NCI-H446 (cell line): ENCODE results near the gene ACAP1.

Experiments used
- DNase-seq, 2 experiments: peaks; one replicate each; lab custom pipeline; 2025; lab: John Stamatoyannopoulos, UW

Gene ACAP1

GRCh38 chr17:7309628-7310027, 26.7 kb upstream of the ACAP1 start:
- DNase-seq = no peak

DNA sequence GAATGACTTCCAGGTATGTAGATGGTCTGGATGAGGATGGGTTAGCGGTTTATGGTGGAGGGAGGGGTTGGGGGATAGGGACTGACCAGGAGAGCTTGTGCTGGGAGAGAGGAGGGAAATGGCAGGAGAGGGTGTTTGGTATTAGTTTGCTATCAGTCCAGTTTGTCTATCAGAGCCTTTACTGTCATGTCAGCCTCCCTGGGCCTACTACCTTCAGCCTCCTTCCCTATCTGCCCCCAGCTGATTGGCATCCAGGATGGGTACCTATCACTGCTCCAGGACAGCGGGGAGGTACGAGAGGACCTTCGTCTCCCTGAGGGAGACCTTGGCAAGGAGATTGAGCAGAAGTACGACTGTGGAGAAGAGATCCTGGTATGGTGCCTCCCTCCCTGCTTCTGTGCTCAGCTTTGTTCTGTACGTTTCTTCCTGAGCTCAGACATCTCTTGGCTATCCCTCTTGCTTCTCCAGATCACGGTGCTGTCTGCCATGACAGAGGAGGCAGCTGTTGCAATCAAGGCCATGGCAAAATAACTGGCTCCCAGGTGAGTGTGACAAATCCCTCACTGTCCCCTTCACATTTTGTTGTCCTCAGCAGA, 25.1 kb upstream of the ACAP1 start:
- DNase-seq = no peak

DNA sequence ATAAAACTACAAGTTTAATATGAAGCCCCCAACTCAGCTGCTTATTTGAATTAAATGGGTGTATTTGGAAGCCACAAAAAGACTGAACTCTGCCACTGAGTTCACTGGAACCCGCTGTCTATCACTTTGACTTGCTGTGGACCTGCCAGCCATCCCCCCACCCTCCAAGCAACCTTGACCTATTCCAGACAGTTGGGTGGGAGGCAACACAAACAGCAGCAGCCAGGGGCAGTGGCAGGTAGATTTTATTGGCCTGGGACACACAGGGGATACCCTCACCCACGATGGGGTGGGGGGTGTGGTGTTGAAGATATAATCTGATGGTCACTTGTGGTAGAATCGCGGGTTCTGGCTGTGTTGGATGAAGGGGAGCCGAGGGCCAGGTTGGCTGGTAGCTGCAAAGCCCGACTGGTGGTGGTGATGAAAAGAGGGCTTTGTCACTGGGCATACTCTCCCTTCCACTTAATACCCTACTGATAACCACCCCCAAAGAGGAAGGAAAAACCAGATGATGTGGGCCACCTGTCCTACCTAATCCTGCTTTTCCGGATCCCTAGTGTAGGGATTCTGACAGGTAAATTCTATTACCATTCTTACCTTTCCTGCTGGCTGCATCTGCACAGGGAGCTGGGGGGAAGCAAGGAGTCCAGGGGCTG, 23.8 kb upstream of the ACAP1 start:
- no peak for DNase-seq

DNA sequence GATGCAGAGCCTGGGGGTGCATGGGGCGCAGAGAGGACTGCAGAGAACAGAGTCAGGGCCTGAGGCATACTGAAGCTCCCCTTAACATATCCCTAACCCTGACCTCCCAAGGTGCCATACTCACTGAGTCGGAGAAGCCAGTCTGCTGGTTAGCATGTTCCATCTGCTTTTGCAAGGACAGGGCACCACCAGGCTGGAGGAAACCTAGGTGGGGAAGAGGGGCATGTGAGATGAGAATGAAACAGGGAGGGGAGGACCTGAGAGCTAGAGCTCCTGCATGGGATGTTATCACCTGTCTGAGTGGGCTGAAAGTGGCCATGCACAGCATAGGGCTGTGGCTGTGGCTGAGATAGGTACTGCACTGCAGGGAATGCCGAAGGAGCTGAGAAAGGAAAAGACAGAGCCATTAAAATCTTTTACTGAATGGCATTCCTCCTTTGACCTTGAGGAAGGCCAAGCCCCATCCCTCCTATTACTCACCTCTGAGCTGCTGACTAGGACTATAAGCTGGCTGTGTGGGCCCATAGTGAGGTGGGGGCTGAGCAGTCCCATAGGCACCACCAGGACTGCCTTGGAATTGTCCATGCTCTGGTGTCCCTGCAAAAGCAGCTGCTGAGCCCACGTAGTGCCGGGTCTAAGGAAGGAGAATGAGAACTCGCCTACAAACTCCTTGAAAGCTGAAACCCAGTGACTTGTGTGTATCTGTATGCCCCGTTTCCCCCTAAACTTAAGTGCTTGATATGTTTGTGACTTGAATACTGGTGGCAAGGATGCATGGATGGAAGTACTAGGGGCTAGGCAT, 23.0 kb upstream of the ACAP1 start:
- DNase-seq = no peak

GRCh38 chr17:7313890-7314718, 22.2 kb upstream of the ACAP1 start:
- DNase-seq = no peak

- DNase-seq = peak; percentile 67 to 83
Measured at GRCh38 chr17:7314719-7315569, 21.4 kb upstream of the ACAP1 start, which contains the start of gene GPS2. Gene GPS2 (minus strand): TSS chr17:7315360. CDS start chr17:7315052, 308 bp downstream.

DNA sequence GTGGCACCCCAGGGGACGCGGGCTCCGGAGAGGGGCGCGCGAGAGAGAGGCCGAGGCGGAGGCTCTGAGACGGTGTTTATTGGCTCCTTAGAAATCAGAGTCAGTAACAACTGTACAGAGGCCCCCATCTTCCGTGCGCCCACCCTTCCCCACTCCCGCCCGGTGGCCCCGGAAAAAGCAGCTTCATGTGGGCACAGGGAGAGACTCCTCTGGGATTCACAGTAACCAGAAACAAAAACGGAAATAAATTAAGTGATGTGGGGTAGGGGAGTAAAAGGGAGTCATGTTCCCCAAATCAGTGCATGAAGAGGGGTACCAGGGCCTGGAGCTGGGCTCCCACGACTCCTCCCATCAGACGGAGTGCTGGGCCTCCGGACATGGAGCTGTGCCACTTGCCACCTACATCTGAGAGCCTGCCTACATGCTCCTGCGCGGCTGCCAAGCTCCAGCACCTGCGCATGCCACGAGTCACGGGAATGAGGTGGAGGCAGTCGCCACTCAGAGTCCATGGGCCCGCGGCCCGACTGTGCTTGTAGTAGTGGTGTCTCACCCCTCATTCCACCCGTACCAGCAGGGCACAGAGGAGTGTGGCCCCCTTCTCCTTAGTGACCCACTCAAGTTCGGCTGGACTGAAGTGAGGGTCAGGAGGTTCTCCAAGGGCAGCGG, 20.6 kb upstream of the ACAP1 start:
- no peak for DNase-seq

GRCh38 chr17:7317161-7317803, 19.0 kb upstream of the ACAP1 start:
- no peak for DNase-seq

- DNase-seq = no peak
Measured at GRCh38 chr17:7318121-7318860, 18.0 kb upstream of the ACAP1 start.

GRCh38 chr17:7321466-7321865, 14.9 kb upstream of the ACAP1 start:
- DNase-seq = no peak

DNA sequence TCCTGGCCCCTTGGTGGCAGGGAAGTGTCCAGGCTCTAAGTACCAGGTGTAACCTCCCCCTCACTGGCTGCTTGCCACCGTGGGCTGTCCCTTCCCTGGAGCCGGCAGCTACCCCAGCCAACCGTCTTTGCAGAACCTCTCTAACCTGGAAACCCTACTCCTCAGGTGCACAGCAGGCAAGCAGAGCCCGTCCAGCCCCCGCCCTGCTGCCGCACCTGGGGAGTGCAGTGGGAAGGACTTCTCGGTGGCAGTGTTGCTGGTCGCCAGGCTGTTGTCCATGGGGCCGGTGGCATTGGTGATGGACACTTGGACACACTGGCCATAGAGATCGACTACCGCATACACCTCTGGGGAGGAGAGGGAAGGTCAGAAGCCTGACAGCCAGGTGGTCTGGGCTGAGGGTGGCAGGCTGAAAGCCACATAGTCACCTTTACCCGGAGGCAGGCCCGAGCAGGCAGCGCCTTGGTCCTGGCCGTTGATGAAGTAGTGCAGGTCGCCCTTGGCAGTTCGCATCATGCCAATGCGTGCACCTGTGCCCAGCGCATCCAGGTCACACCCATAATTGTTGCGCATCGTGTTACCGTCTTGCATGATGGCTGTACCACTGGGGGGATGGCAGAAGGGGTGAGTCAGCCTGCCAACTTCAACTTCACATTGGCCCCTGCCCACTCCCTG, 13.7 kb upstream of the ACAP1 start:
- no peak for DNase-seq

GRCh38 chr17:7323731-7324437, 12.4 kb upstream of the ACAP1 start:
- DNase-seq = no peak

DNA sequence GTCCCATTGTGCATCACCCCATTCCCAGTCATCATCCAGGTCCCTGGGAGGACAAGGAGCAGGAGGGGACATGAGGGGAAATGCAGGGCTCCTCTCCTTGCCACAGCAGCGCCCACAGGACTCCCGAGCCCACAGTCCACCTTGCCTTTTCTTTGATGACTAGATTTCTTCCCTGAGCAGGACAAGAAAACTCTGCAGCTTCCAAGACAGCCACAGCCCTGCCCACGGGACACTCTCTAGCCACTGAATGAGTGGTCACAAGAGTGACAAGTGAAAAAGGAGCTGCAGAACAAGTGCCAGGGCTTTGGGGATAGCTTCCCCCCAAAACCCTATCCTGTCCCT, 11.9 kb upstream of the ACAP1 start:
- no peak for DNase-seq

- no peak for DNase-seq
Measured at GRCh38 chr17:7325031-7325528, 11.2 kb upstream of the ACAP1 start.

GRCh38 chr17:7326186-7326585, 10.1 kb upstream of the ACAP1 start:
- no peak for DNase-seq

GRCh38 chr17:7327056-7327455, 9.3 kb upstream of the ACAP1 start:
- DNase-seq = no peak

GRCh38 chr17:7327501-7327900, 8.8 kb upstream of the ACAP1 start:
- DNase-seq = no peak

DNA sequence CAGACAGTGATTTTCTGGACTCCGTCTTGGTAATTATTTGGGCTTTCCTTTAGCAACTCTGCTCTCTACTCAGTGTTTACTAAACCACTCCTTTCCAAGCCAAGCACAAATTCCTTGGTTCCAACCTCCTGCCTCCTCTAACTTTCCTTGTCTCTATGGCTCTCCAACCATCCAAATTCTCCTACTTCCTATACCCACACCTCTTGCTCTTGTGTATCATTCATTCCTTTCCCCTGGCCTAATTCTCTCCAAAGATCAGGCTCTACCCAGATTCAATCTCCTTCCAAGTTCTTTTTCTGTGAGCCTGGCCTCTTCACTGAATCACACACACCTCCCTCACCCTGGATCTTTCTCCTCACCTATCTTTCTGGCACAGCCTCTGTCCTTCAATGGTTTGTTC, 8.3 kb upstream of the ACAP1 start:
- DNase-seq = no peak
